ENCODE measurements around the gene GPR141.
"Not testable (repeated sequence)": the region's sequence is repeated elsewhere in the genome, so short reads cannot be mapped to it uniquely, and the experiment has no call there.

Gene GPR141

GRCh38 chr7:37686556-37687345 lies 3.2 kb downstream of the GPR141 start:
- DNase-seq (ENCODE audit: low read depth), result no peak

- no peak for DNase-seq (ENCODE audit: low read depth)
Measured at GRCh38 chr7:37690206-37690605, 6.6 kb downstream of the GPR141 start.

- no peak for DNase-seq (ENCODE audit: low read depth)
Measured at GRCh38 chr7:37694208-37695094, 10.9 kb downstream of the GPR141 start.

DNA sequence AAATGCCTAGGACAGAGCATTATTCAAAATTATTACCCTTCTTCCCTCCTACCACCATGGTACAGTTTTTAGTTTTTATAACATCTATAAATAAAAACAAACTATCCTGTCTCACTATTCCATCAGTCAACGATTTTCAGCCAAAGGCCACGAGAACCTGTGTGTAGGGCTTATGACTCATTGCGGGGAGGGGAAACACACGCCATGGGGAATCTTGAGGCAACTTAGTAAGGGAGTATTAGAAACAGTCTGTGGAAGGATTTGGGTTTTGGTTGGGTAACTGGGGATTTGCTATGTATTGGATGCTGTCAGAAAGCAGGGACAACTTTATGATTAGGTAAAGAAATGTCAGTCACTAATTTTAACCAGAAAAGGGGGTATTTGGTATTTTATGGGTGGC lies 14.7 kb downstream of the GPR141 start:
- no peak for DNase-seq (ENCODE audit: low read depth)

GRCh38 chr7:37698782-37699181 lies 15.2 kb downstream of the GPR141 start:
- DNase-seq (ENCODE audit: low read depth), result no peak

DNA sequence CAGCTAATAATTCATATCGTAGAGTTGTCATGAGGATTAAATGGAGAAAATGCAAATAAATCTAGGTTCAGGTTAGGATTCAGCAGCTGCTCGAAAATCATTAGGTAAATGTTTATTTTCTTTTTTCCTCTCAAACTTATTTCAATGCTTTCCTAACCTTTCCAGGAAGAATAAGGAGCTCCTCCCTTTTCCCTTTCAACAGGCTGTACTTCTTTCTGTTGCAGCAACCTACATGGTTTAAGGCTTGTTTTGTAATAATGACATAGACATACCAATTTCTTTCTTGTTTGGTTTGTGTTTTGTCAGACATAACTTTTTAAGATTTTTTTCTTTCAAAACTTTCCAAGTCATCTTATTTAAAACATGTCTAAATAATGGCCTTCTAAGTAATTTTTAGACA lies 18.2 kb downstream of the GPR141 start:
- no peak for DNase-seq (ENCODE audit: low read depth)

GRCh38 chr7:37703361-37703760 lies 19.8 kb downstream of the GPR141 start:
- no peak for DNase-seq (ENCODE audit: low read depth)

DNA sequence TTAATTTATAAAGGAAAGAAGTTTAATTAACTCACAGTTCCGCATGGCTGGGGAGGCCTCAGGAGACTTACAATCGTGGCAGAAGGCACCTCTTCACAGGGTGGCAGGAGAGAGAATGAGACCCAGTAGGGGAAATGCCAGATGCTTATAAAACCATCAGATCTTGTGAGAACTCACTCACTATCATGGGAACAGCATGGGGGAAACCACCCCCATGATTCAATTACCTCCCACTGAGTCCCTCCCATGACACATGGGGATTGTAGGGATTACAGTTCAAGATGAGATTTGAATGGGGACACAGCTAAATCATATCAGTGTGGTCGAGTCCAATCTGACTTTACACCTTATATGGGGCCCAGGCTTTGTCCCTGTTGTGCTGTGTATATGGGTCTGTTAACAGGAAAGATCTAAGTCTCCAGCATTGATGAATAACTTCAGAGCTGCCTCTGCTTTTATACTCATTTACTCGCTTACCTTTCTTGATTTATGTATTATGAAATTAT lies 20.8 kb downstream of the GPR141 start:
- DNase-seq (ENCODE audit: low read depth), result not testable (repeated sequence)

DNA sequence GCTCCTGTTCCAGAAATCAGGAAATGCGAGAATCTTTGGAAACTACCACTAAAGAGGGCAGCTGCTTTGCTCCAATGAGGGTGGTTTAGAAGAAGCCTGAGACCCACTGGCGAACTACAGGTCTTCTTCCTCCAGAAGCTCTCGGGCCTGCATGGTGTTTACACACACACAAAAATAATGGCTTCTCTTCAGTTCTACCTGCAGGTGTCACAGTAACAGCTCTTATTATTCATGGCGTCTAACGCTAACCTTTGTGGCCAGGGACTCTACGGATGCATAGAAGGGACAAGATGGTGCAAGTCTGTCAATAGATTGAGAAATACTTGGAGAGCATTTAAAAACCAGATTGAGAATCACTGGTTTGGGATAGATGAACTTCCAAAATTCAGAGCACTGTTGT lies 22.4 kb downstream of the GPR141 start:
- DNase-seq (ENCODE audit: low read depth), result no peak

GRCh38 chr7:37706804-37707203 lies 23.2 kb downstream of the GPR141 start:
- DNase-seq (ENCODE audit: low read depth), result no peak

DNA sequence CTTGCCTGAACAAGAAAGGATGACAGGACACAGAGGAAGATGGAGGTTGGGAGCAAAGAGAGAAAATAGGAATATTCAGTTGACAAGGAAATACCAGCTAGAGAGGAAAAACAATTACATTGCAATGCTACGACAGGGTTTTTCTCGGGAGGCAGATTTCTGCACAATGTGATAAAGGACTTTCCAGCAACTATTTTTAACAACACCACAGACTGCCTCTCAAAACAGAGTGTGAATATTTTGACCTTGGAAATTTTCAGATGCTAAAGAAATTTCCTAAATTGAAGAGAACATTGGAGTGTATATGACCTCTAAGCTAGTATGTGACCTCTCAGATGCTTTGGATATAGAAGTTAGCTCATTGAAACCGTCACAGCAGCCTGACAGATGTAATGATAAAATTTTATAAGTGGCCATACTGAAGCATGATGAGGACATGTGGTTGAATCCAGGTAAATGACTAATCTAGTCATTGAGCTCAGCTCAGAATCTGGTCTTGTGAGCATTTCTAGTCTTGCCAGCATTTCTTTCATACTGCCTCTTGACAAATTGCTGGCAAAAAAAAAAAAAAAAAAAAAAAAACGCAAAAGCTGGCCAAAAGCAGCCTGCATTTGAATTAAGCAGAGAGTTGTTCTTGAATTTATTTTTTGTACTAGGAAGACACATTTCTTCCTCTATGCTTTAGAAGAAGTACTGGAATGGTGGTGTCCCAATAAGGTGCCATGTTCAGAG lies 24.4 kb downstream of the GPR141 start:
- DNase-seq (ENCODE audit: low read depth), result no peak

GRCh38 chr7:37709631-37710509 lies 26.3 kb downstream of the GPR141 start:
- no peak for DNase-seq (ENCODE audit: low read depth)

GRCh38 chr7:37713613-37714012 lies 30.0 kb downstream of the GPR141 start:
- no peak for DNase-seq (ENCODE audit: low read depth)

- DNase-seq (ENCODE audit: low read depth), result no peak
Measured at GRCh38 chr7:37714606-37715005, 31.0 kb downstream of the GPR141 start.

DNA sequence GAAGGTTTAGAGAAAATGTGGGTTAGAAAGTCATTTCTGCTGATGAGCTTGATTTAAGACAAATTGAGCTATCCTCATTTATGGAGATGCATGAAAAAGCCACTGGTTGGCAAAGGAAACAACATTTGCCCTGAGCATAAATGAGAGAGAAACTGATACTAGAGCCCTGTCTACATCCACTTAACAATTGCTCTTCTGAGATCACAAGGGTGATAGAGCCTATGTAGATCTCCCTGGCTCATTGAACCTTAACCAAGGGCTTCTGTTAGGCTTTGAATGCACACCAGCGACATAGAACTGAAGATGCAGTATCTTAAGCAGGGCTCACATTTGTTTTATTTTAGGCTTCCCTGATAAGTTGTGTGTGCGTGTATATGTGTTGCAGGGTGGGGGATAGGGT lies 35.0 kb downstream of the GPR141 start:
- no peak for DNase-seq (ENCODE audit: low read depth)

DNA sequence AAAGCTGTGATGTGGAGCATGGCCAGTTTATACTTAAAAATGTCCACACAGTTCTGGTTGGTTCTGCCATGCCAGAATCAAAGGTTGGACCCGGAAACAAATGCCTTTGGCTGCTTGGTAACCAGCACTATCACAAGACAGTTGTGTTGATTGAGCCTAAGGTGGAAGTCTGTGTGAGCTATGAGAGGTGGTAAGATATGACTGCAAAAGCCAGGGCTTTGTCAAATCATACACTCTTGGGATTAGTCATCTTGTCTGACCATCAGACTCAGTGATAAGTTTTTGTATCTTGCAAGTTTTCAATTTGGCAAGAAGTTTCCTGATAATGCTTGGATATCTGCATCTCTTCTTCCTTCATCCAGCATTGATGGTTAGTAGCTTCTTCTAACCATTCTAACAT lies 35.5 kb downstream of the GPR141 start:
- DNase-seq (ENCODE audit: low read depth), result no peak

DNA sequence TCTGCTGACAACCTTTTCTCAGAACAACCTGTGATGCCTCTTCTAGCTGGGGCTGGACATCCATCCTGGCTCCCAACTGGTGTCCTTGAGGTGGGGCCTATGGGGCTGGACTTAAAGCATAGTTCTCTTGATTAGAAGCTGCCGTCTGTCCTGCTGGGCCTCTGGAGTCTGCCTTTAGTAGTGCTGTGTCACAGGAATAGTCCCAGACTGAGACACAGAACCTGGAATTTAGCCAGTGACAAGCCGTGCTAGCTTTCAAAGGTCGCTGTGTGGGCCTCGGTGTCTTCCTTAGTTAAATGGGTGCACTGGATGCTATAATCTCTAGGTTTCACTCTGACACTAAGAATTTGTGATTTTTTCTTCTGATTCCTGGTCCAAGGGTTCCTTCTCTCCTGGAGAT lies 41.2 kb downstream of the GPR141 start:
- no peak for DNase-seq (ENCODE audit: low read depth)

GRCh38 chr7:37726016-37726415 lies 42.5 kb downstream of the GPR141 start:
- DNase-seq (ENCODE audit: low read depth), result no peak

DNA sequence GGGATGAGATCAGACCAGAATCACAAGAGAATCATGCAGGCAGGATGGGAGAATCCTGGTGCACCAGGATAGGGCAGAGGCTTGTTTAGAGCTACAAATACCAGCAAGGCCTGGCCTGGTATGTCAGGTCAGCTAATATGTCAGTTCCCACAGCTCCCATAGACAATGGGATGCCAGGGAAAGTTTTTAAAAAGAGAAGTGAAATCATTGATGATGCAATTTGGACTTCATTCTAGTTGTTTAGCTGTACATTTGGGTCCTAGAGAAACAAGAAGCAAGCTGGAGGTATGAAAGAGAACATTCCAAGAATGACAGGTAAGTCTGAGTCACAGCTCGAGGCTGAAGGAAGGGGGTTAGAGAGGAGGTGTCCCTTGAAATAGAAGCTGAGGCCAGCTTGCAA lies 45.2 kb downstream of the GPR141 start:
- no peak for DNase-seq (ENCODE audit: low read depth)

- DNase-seq (ENCODE audit: low read depth), result no peak
Measured at GRCh38 chr7:37729181-37729580, 45.6 kb downstream of the GPR141 start.

GRCh38 chr7:37730501-37730900 lies 46.9 kb downstream of the GPR141 start:
- no peak for DNase-seq (ENCODE audit: low read depth)

All from activated T-cell treated with anti-CD3 and anti-CD28 coated beads for 1 hour (primary cell).